ENCODE results near the gene RBM10. TPM values are rescaled to one million over a fixed set of nuclear protein-coding genes. Genes with fewer than 3 reads are reported as not detected.

The RBM10 gene
- total RNA-seq, 1 donor from 2014 or later, result 35.9 TPM

DNA sequence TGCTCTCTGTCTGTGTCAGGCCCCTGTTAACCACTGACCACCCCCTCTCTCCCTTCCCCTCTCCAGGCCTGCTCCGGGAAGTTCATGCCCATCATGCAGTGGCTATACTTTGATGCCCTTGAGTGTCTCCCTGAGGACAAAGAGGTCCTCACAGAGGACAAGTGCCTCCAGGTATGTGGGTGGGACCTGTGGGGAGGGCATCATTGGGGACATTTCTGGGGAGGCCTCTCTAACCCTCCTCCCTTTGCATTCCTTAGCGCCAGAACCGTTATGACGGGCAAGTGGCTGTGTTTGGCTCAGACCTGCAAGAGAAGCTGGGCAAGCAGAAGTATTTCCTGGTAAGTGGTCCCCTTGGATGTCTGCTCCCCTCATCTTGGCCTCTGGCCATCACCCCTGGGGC lies 57.9 kb downstream of the RBM10 start:
- peaks cover 10% of the 10 kb centered on the region for H3K4me1 Mint-ChIP-seq (ENCODE audit: low read depth, unreplicated experiment)
- H3K27me3 ChIP-seq (ENCODE audit: insufficient read depth, low read length), result no peaks in the 10 kb centered on the region
- no peaks in the 10 kb centered on the region for H3K27me3 Mint-ChIP-seq (ENCODE audit: low read depth, unreplicated experiment)
- H3K27ac ChIP-seq (ENCODE audit: low read depth, low read length), result no peak overlapping the region
- H3K36me3 ChIP-seq (ENCODE audit: insufficient read depth, low read length), result peaks cover 61% of the 10 kb centered on the region
- no peak overlapping the region for H3K27ac Mint-ChIP-seq (ENCODE audit: unreplicated experiment)
- H3K4me3 Mint-ChIP-seq (ENCODE audit: unreplicated experiment), result no peak overlapping the region
- peaks cover under 1% of the 10 kb centered on the region for H3K4me1 ChIP-seq (ENCODE audit: insufficient read depth, low read length)
- no peak overlapping the region for H3K4me2 ChIP-seq (ENCODE audit: low read length)
- peaks cover 54% of the 10 kb centered on the region for H3K79me2 ChIP-seq (ENCODE audit: insufficient read depth, low read length)
- TF ChIP-seq EZH2 (IDR thresholded peaks at IDR 0.05; ENCODE audit: insufficient read depth, low read length), result no peak
- TF ChIP-seq, protein P1, sequence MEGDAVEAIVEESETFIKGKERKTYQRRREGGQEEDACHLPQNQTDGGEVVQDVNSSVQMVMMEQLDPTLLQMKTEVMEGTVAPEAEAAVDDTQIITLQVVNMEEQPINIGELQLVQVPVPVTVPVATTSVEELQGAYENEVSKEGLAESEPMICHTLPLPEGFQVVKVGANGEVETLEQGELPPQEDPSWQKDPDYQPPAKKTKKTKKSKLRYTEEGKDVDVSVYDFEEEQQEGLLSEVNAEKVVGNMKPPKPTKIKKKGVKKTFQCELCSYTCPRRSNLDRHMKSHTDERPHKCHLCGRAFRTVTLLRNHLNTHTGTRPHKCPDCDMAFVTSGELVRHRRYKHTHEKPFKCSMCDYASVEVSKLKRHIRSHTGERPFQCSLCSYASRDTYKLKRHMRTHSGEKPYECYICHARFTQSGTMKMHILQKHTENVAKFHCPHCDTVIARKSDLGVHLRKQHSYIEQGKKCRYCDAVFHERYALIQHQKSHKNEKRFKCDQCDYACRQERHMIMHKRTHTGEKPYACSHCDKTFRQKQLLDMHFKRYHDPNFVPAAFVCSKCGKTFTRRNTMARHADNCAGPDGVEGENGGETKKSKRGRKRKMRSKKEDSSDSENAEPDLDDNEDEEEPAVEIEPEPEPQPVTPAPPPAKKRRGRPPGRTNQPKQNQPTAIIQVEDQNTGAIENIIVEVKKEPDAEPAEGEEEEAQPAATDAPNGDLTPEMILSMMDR (IDR thresholded peaks at IDR 0.05; ENCODE audit: insufficient read depth, low read depth, low read length), result no peak
- no peak overlapping the region for H3K4me3 ChIP-seq (ENCODE audit: insufficient read depth, low read depth, low read length)
- no peaks in the 10 kb centered on the region for H3K9me3 Mint-ChIP-seq (ENCODE audit: unreplicated experiment)
- peaks cover 83% of the 10 kb centered on the region for H4K20me1 ChIP-seq (ENCODE audit: insufficient read depth, low read length)
- DNase-seq (ENCODE audit: low read depth), result no peak
- FAIRE-seq, result no peak
- no peak overlapping the region for H3K9ac ChIP-seq (ENCODE audit: low read length)
- H3K9me3 ChIP-seq (ENCODE audit: insufficient read depth, low read depth, low read length), result no peaks in the 10 kb centered on the region
- no peak overlapping the region for H2AFZ ChIP-seq (ENCODE audit: low read depth, low read length)
- peaks cover 15% of the 10 kb centered on the region for H3K36me3 Mint-ChIP-seq (ENCODE audit: low read depth, unreplicated experiment)

DNA sequence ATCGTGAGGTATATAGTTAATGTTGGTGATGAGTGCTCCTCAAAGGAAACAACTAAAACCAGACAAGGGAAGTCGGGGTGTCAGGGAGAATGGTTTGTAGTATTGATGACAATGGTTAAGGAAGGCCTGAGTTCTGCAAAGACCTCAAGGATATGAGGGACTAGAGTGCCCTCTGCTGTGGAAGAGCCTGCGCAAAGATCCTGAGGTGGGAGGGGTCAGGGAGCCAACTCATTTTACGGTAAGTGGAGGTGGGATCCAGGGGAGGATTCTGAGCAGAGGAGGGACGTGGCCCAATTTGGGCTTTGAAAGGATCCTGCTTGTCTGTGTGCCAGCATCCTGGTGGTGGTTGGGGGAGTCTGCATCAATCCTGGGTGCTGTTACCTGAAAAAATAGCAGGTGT lies 59.9 kb downstream of the RBM10 start:
- Histone ChIP-seq H3K4me2 (ENCODE audit: low read length) (no peak overlapping the region), H3K9ac (ENCODE audit: low read length) (no peak overlapping the region), H3K27ac (ENCODE audit: low read depth, low read length) (no peak overlapping the region), H4K20me1 (ENCODE audit: insufficient read depth, low read length) (peaks cover 69% of the 10 kb centered on the region), H3K4me3 (ENCODE audit: insufficient read depth, low read depth, low read length) (no peak overlapping the region), H3K27me3 (ENCODE audit: insufficient read depth, low read length) (no peaks in the 10 kb centered on the region), H3K36me3 (ENCODE audit: insufficient read depth, low read length) (peaks cover 59% of the 10 kb centered on the region), H2AFZ (ENCODE audit: low read depth, low read length) (no peak overlapping the region), H3K4me1 (ENCODE audit: insufficient read depth, low read length) (no peaks in the 10 kb centered on the region), H3K9me3 (ENCODE audit: insufficient read depth, low read depth, low read length) (no peaks in the 10 kb centered on the region), H3K79me2 (ENCODE audit: insufficient read depth, low read length) (peaks cover 38% of the 10 kb centered on the region)
- DNase-seq (ENCODE audit: low read depth), result no peak
- Mint-ChIP-seq H3K4me1 (ENCODE audit: low read depth, unreplicated experiment) (peaks cover 5% of the 10 kb centered on the region), H3K4me3 (ENCODE audit: unreplicated experiment) (no peak overlapping the region), H3K36me3 (ENCODE audit: low read depth, unreplicated experiment) (peaks cover 12% of the 10 kb centered on the region), H3K27me3 (ENCODE audit: low read depth, unreplicated experiment) (no peaks in the 10 kb centered on the region), H3K27ac (ENCODE audit: unreplicated experiment) (no peak overlapping the region), H3K9me3 (ENCODE audit: unreplicated experiment) (no peaks in the 10 kb centered on the region)
- no peak for TF ChIP-seq EZH2 (IDR thresholded peaks at IDR 0.05; ENCODE audit: insufficient read depth, low read length)
- FAIRE-seq, result no peak

DNA sequence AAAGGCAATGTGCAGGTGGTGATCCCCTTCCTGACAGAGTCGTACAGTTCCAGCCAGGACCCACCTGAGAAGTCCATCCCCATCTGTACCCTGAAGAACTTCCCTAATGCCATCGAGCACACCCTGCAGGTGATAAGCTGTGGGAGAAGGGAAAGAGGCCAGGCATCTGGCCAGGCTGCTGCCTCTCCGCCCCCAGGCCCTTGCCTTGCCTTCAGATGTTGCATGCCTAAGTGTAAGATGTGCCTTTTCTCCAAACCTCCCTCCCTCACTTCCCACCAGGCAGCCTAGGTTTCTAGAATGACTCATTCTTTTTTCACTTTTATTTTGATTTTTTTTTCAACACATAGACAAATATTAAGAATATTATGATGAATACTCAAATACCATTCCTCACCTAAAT lies 61.3 kb downstream of the RBM10 start:
- peak; percentile 23 for DNase-seq (ENCODE audit: low read depth)
- H2AFZ ChIP-seq (ENCODE audit: low read depth, low read length), result no peak overlapping the region
- H4K20me1 ChIP-seq (ENCODE audit: insufficient read depth, low read length), result peaks cover 58% of the 10 kb centered on the region
- H3K9me3 ChIP-seq (ENCODE audit: insufficient read depth, low read depth, low read length), result no peaks in the 10 kb centered on the region
- H3K27me3 ChIP-seq (ENCODE audit: insufficient read depth, low read length), result no peaks in the 10 kb centered on the region
- H3K79me2 ChIP-seq (ENCODE audit: insufficient read depth, low read length), result peaks cover 24% of the 10 kb centered on the region
- peaks cover 3% of the 10 kb centered on the region for H3K4me1 Mint-ChIP-seq (ENCODE audit: low read depth, unreplicated experiment)
- no peak for FAIRE-seq
- peaks cover 9% of the 10 kb centered on the region for H3K36me3 Mint-ChIP-seq (ENCODE audit: low read depth, unreplicated experiment)
- no peaks in the 10 kb centered on the region for H3K9me3 Mint-ChIP-seq (ENCODE audit: unreplicated experiment)
- peaks cover 61% of the 10 kb centered on the region for H3K36me3 ChIP-seq (ENCODE audit: insufficient read depth, low read length)
- H3K27me3 Mint-ChIP-seq (ENCODE audit: low read depth, unreplicated experiment), result no peaks in the 10 kb centered on the region
- no peak overlapping the region for H3K27ac ChIP-seq (ENCODE audit: low read depth, low read length)
- H3K4me3 ChIP-seq (ENCODE audit: insufficient read depth, low read depth, low read length), result no peak overlapping the region
- TF ChIP-seq, protein P1 (IDR thresholded peaks at IDR 0.05; ENCODE audit: insufficient read depth, low read depth, low read length), result no peak
- no peak for TF ChIP-seq EZH2 (IDR thresholded peaks at IDR 0.05; ENCODE audit: insufficient read depth, low read length)
- no peak overlapping the region for H3K27ac Mint-ChIP-seq (ENCODE audit: unreplicated experiment)
- H3K4me3 Mint-ChIP-seq (ENCODE audit: unreplicated experiment), result no peak overlapping the region
- no peak overlapping the region for H3K4me2 ChIP-seq (ENCODE audit: low read length)
- H3K9ac ChIP-seq (ENCODE audit: low read length), result no peak overlapping the region
- no peaks in the 10 kb centered on the region for H3K4me1 ChIP-seq (ENCODE audit: insufficient read depth, low read length)

Data from astrocyte (in vitro differentiated cells and primary cell).